ENCODE data around the gene PRKAR1B. TPM values are rescaled to one million over a fixed set of nuclear protein-coding genes. Genes with fewer than 3 reads are reported as not detected.
A peak's percentile ranks its signal among the peaks of the same experiment; 100 is the strongest.

Gene PRKAR1B
- total RNA-seq, 1 experiment from 2014 or later: 62.0 TPM

DNA sequence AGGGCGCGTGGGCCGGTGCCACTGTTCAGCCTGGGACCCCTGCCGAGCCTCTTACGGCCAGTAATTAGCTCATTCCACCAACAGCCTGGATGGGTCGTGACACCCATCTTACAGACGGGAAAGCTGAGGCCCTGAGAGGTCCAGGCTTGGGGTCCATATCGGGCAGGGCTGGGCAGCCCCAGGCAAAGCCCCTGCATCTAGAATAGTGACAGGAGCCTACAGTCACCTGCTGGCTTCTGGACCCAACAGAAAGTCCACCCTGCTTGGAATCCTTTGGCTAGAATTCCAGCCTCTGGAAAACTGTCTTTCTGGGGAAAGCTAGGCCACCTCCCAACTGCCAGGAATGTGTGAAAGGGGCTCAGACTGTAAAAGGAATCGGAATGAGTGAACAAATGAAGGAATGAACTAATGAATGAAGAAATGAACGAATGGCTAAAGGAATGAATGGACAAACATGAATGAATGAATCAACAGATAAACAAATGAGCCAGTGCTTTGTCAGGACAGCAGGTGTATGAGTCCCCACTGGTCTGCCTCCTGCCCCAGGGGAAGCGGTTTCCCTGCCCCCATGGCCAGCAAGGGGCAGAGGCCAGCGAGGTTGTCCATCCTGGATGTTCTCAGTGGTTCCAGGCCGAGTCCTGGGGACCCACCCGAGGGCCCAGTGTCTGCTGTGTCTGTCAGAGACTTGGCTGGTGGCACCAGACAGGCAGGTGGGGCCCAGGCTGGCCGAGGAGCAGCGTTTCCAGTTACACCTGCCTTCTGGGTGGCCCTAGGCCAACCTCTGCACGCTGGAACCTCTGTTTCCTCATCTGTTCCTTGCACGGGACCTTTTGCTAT is 183.4 kb downstream of the PRKAR1B start:
- in situ Hi-C loops (cut with HindIII; ENCODE audit: low pct_unique_long_range_greater_than_20kb, low sequenced_read_pairs) (no loop called here), intact Hi-C loops (cut with micrococcal nuclease; ENCODE audit: unreplicated experiment) (no loop called here)
- BruUV-seq (replicated peaks): no TSS peak
- POLR2A ChIA-PET: no interaction called here
- peak overlapping the region; percentile 78 for H3K27ac ChIP-seq (ENCODE audit: low read length)
- no peak overlapping the region for H3K4me3 ChIP-seq (ENCODE audit: low read depth in 2 of 2, low read length in 2 of 2)
- H3K27me3 ChIP-seq (ENCODE audit: control insufficient read depth, insufficient read depth, low read length): no peaks in the 10 kb centered on the region
- no peaks in the 10 kb centered on the region for H3K9me3 ChIP-seq (ENCODE audit: control insufficient read depth, insufficient read depth, low read depth, low read length)
- CTCF ChIA-PET: no interaction called here
- peaks cover 27% of the 10 kb centered on the region for H3K4me1 ChIP-seq (ENCODE audit: control insufficient read depth, insufficient read depth, low read length)
- H3K36me3 ChIP-seq (ENCODE audit: control insufficient read depth, insufficient read depth, low read length): no peaks in the 10 kb centered on the region
- no peak for TF ChIP-seq TCF7L2 (IDR thresholded peaks at IDR 0.05; ENCODE audit: low read depth, low read length)
- TF ChIP-seq SIN3A (IDR thresholded peaks at IDR 0.05; ENCODE audit: borderline replicate concordance, insufficient read depth, low read depth, low read length): no peak
- no peak for TF ChIP-seq POLR2AphosphoS5 (IDR thresholded peaks at IDR 0.05; ENCODE audit: low read depth, low read length)
- TF ChIP-seq, protein P1, sequence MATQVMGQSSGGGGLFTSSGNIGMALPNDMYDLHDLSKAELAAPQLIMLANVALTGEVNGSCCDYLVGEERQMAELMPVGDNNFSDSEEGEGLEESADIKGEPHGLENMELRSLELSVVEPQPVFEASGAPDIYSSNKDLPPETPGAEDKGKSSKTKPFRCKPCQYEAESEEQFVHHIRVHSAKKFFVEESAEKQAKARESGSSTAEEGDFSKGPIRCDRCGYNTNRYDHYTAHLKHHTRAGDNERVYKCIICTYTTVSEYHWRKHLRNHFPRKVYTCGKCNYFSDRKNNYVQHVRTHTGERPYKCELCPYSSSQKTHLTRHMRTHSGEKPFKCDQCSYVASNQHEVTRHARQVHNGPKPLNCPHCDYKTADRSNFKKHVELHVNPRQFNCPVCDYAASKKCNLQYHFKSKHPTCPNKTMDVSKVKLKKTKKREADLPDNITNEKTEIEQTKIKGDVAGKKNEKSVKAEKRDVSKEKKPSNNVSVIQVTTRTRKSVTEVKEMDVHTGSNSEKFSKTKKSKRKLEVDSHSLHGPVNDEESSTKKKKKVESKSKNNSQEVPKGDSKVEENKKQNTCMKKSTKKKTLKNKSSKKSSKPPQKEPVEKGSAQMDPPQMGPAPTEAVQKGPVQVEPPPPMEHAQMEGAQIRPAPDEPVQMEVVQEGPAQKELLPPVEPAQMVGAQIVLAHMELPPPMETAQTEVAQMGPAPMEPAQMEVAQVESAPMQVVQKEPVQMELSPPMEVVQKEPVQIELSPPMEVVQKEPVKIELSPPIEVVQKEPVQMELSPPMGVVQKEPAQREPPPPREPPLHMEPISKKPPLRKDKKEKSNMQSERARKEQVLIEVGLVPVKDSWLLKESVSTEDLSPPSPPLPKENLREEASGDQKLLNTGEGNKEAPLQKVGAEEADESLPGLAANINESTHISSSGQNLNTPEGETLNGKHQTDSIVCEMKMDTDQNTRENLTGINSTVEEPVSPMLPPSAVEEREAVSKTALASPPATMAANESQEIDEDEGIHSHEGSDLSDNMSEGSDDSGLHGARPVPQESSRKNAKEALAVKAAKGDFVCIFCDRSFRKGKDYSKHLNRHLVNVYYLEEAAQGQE (IDR thresholded peaks at IDR 0.05; ENCODE audit: insufficient read depth in 1 of 2, low read depth in 2 of 2, low read length in 1 of 2): no peak
- TF ChIP-seq, protein P2, sequence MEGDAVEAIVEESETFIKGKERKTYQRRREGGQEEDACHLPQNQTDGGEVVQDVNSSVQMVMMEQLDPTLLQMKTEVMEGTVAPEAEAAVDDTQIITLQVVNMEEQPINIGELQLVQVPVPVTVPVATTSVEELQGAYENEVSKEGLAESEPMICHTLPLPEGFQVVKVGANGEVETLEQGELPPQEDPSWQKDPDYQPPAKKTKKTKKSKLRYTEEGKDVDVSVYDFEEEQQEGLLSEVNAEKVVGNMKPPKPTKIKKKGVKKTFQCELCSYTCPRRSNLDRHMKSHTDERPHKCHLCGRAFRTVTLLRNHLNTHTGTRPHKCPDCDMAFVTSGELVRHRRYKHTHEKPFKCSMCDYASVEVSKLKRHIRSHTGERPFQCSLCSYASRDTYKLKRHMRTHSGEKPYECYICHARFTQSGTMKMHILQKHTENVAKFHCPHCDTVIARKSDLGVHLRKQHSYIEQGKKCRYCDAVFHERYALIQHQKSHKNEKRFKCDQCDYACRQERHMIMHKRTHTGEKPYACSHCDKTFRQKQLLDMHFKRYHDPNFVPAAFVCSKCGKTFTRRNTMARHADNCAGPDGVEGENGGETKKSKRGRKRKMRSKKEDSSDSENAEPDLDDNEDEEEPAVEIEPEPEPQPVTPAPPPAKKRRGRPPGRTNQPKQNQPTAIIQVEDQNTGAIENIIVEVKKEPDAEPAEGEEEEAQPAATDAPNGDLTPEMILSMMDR (IDR thresholded peaks at IDR 0.05): no peak
- ATAC-seq: no peak
- DNase-seq (ENCODE audit: low read depth, low spot score): no peak

DNA sequence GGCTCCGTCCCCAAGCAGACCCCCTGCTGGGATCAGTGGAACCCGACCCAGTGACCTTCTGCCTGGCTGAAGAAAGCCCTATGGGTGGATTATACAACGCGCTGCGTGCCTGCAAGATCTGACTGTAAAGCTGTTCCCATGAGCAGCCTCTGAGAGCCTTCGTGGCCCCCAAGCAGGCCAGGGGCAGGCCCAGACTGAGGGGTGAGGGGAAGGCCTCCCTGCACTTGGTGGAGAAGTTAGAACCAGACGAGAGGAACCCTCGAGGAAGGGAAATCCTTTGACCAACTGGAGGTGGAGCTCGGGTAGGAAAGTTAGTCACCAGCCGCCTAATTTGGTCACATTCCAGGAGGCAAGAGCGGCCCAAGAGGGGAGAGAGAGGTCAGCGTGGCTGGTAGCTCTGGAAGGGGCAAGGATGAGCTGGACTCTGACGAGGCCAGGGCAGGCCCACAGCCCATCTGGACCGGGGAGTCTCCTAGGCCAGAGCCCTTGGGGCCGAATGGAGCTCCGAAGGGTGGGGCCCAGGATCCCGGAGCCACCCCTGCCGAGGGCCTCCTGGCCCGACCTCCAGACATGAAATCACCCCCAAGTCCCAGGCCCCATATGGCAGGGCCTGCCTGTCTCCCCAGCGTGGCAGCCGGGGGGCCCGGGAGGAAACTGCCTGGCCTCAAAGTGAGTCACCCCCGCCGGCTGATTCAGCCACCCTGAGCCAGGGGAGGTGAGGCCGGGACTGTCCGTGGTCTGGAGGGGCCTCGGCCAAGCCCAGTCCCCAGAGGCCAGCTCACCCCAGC is 184.2 kb downstream of the PRKAR1B start:
- Histone ChIP-seq H3K4me1 (ENCODE audit: control insufficient read depth, insufficient read depth, low read length) (peaks cover 35% of the 10 kb centered on the region), H3K27ac (ENCODE audit: low read length) (peak overlapping the region; percentile 78), H3K9me3 (ENCODE audit: control insufficient read depth, insufficient read depth, low read depth, low read length) (no peaks in the 10 kb centered on the region), H3K36me3 (ENCODE audit: control insufficient read depth, insufficient read depth, low read length) (no peaks in the 10 kb centered on the region), H3K4me3 (ENCODE audit: low read depth in 2 of 2, low read length in 2 of 2) (no peak overlapping the region), H3K27me3 (ENCODE audit: control insufficient read depth, insufficient read depth, low read length) (no peaks in the 10 kb centered on the region)
- in situ Hi-C loops (cut with HindIII; ENCODE audit: low pct_unique_long_range_greater_than_20kb, low sequenced_read_pairs) (no loop called here), intact Hi-C loops (cut with micrococcal nuclease; ENCODE audit: unreplicated experiment) (no loop called here)
- BruUV-seq (replicated peaks): no TSS peak
- TF ChIP-seq, protein P1 (IDR thresholded peaks at IDR 0.05; ENCODE audit: insufficient read depth in 1 of 2, low read depth in 2 of 2, low read length in 1 of 2): no peak
- TF ChIP-seq, protein P2 (IDR thresholded peaks at IDR 0.05): no peak
- TF ChIP-seq TCF7L2 (IDR thresholded peaks at IDR 0.05; ENCODE audit: low read depth, low read length) (no peak), POLR2AphosphoS5 (IDR thresholded peaks at IDR 0.05; ENCODE audit: low read depth, low read length) (no peak), SIN3A (IDR thresholded peaks at IDR 0.05; ENCODE audit: borderline replicate concordance, insufficient read depth, low read depth, low read length) (no peak)
- peak; percentile 57 for ATAC-seq
- peak; percentile 64 for DNase-seq (ENCODE audit: low read depth, low spot score)
- CTCF ChIA-PET: no interaction called here
- POLR2A ChIA-PET: no interaction called here
